OCI-LY7 (cell line): ENCODE data around the gene CLDN9.

ENCODE experiments used
- EZH2phosphoT487 ChIP-seq: fragments of 200-600 bp; sonication (generic); IDR thresholded peaks from 2 replicates; pipeline ENCODE4 v1.6.1; 2018; ENCODE audit warnings: low read depth, borderline replicate concordance, mild to moderate bottlenecking, mixed run types, antibody characterized with exemption, low read length, moderate library complexity, mixed read lengths
- TF ChIP-seq, protein P1 (sequence below): fragments of 200-600 bp; sonication (generic); conservative IDR thresholded peaks from 2 replicates; pipeline ENCODE4 v1.5.1; 2014; ENCODE audit warnings: mild to moderate bottlenecking, antibody characterized with exemption, low read length, moderate library complexity, mixed read lengths

DNA sequence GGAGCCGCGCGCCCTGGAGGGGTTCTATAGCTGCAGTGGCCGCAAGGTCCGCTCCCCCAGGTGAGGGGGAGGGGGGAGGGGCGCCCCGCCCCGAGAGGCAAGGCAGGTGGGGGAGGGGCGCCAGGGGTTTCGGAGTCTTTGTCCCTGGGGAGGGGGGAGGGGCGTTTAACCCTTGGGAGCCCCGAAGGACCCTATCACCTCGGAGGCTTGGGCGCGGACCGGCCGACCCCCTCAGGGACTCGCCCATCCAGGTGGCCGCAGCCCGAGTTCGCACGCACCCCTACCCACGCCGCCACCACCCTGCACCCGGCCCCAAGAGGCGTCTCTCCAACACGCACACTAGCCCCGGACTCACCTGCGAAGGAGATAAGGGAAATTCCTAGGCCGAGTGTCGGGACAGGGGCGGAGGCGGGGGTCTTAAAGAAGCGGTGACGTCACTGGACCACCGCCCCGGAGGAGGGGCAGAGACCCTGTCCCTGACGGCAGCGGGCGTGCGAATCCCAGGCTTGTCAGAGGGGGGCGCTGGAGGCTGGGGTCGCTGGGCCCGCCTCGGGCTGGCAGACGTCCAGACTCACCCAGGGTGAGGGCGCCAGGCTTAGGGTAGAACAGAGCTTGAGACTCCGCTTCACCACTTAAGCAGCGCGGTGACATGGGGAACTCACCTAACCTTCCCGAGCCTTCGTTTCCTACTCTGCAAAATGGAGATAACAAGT is 5.2 kb downstream of the CLDN9 start, which contains the start of gene CLDN6:
- TF ChIP-seq, protein P1, sequence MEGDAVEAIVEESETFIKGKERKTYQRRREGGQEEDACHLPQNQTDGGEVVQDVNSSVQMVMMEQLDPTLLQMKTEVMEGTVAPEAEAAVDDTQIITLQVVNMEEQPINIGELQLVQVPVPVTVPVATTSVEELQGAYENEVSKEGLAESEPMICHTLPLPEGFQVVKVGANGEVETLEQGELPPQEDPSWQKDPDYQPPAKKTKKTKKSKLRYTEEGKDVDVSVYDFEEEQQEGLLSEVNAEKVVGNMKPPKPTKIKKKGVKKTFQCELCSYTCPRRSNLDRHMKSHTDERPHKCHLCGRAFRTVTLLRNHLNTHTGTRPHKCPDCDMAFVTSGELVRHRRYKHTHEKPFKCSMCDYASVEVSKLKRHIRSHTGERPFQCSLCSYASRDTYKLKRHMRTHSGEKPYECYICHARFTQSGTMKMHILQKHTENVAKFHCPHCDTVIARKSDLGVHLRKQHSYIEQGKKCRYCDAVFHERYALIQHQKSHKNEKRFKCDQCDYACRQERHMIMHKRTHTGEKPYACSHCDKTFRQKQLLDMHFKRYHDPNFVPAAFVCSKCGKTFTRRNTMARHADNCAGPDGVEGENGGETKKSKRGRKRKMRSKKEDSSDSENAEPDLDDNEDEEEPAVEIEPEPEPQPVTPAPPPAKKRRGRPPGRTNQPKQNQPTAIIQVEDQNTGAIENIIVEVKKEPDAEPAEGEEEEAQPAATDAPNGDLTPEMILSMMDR, result peak; percentile 65
- no peak for TF ChIP-seq EZH2phosphoT487
